Parathyroid adenoma (tissue), 2 donors: ENCODE measurements around the gene YWHAB.
"Not testable (repeated sequence)": the region's sequence is repeated elsewhere in the genome, so short reads cannot be mapped to it uniquely, and the experiment has no call there.

Experiments used
- H2AFZ ChIP-seq: fragments of 300-600 bp; sonication (generic); one replicate; pipeline ENCODE4 v1.7.0; 2017; ENCODE audit warnings: antibody characterized with exemption, mild to moderate bottlenecking
- H3K27ac ChIP-seq: fragments of 300-600 bp; sonication (generic); one replicate; pipeline ENCODE4 v1.7.0; 2017
- H3K27me3 ChIP-seq: fragments of 300-600 bp; sonication (generic); one replicate; pipeline ENCODE4 v1.7.0; 2017; ENCODE audit warnings: low read length; ENCODE audit not compliant: control insufficient read depth, insufficient read depth
- H3K36me3 ChIP-seq: fragments of 300-600 bp; sonication (generic); one replicate; pipeline ENCODE4 v1.7.0; 2017; ENCODE audit warnings: low read length; ENCODE audit not compliant: control insufficient read depth, insufficient read depth
- H3K4me1 ChIP-seq: fragments of 300-600 bp; sonication (generic); one replicate; pipeline ENCODE4 v1.7.0; 2017; ENCODE audit warnings: control low read depth
- H3K4me2 ChIP-seq: fragments of 300-600 bp; sonication (generic); one replicate; pipeline ENCODE4 v1.7.0; 2017; ENCODE audit warnings: low read length
- H3K4me3 ChIP-seq: fragments of 300-600 bp; sonication (generic); one replicate; pipeline ENCODE4 v1.7.0; 2017; ENCODE audit warnings: low read depth, low read length
- H3K79me2 ChIP-seq: fragments of 300-600 bp; sonication (generic); one replicate; pipeline ENCODE4 v1.7.0; 2017; ENCODE audit warnings: control low read depth
- H3K9ac ChIP-seq: fragments of 300-600 bp; sonication (generic); one replicate; pipeline ENCODE4 v1.7.0; 2017; ENCODE audit warnings: mild to moderate bottlenecking
- H3K9me3 ChIP-seq: fragments of 300-600 bp; sonication (generic); one replicate; pipeline ENCODE4 v1.7.0; 2017; ENCODE audit warnings: low read length; ENCODE audit not compliant: control insufficient read depth
- TF ChIP-seq, protein P1 (sequence below): fragments of 300-600 bp; sonication (generic); IDR thresholded peaks from one replicate; pipeline ENCODE4 v1.7.0; 2017; ENCODE audit warnings: antibody characterized with exemption, mild to moderate bottlenecking
- donor health status: primary hyperparathyroidism.

YWHAB gene

DNA sequence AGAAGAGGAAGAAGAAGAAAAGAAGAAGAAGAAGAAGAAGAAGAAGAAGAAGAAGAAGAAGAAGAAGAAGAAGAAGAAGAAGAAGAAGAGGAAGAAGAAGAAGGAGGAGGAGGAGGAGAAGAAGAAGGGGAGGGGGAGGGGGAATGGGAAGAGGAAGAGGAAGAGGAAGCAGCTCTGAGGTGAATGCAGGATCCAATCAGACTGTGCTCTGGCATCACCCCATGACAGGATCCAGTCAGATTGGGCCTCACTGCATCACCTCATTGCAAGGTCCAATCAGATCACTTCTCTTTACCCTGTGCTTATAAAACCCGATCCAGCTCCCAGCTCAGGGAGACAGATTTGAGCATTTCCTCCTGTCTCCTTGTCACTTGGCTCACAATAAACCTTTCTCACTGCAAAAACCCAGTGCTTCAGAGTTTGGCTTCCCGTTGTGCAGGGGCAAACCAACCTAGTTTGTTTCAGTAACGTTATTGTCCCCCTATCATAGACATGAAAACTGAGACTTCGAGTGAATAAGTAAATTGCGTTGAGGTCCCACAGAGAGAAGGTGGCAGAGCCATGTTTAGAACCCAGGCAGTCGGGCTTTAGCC lies 28.6 kb upstream of the YWHAB start:
- TF ChIP-seq, protein P1, sequence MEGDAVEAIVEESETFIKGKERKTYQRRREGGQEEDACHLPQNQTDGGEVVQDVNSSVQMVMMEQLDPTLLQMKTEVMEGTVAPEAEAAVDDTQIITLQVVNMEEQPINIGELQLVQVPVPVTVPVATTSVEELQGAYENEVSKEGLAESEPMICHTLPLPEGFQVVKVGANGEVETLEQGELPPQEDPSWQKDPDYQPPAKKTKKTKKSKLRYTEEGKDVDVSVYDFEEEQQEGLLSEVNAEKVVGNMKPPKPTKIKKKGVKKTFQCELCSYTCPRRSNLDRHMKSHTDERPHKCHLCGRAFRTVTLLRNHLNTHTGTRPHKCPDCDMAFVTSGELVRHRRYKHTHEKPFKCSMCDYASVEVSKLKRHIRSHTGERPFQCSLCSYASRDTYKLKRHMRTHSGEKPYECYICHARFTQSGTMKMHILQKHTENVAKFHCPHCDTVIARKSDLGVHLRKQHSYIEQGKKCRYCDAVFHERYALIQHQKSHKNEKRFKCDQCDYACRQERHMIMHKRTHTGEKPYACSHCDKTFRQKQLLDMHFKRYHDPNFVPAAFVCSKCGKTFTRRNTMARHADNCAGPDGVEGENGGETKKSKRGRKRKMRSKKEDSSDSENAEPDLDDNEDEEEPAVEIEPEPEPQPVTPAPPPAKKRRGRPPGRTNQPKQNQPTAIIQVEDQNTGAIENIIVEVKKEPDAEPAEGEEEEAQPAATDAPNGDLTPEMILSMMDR, result no peak

GRCh38 chr20:44858606-44859360 lies 26.7 kb upstream of the YWHAB start:
- Histone ChIP-seq H3K4me2 (no peak overlapping the region), H3K27ac (no peak overlapping the region), H3K4me3 (no peak overlapping the region), H3K79me2 (no peaks in the 10 kb centered on the region), H2AFZ (no peak overlapping the region), H3K36me3 (no peaks in the 10 kb centered on the region), H3K9ac (no peak overlapping the region), H3K9me3 (no peaks in the 10 kb centered on the region), H3K27me3 (no peaks in the 10 kb centered on the region), H3K4me1 (peaks cover 3% of the 10 kb centered on the region)
- TF ChIP-seq, protein P1, result no peak

More for the DNA sequence above, 28.6 kb upstream of the YWHAB start:
- Histone ChIP-seq H3K9me3 (no peaks in the 10 kb centered on the region), H3K9ac (no peak overlapping the region), H3K79me2 (no peaks in the 10 kb centered on the region), H3K27me3 (no peaks in the 10 kb centered on the region), H2AFZ (no peak overlapping the region), H3K4me2 (no peak overlapping the region), H3K36me3 (no peaks in the 10 kb centered on the region), H3K4me3 (no peak overlapping the region), H3K27ac (no peak overlapping the region), H3K4me1 (peaks cover 3% of the 10 kb centered on the region)

- H2AFZ ChIP-seq, result peak overlapping the region; percentile 56
- H3K9ac ChIP-seq, result no peak overlapping the region
- H3K27me3 ChIP-seq, result no peaks in the 10 kb centered on the region
- no peak overlapping the region for H3K27ac ChIP-seq
- no peaks in the 10 kb centered on the region for H3K36me3 ChIP-seq
- no peak overlapping the region for H3K4me3 ChIP-seq
- H3K79me2 ChIP-seq, result no peaks in the 10 kb centered on the region
- peaks cover 3% of the 10 kb centered on the region for H3K4me1 ChIP-seq
- TF ChIP-seq, protein P1, result no peak
- H3K9me3 ChIP-seq, result no peaks in the 10 kb centered on the region
- H3K4me2 ChIP-seq, result no peak overlapping the region
Observed at GRCh38 chr20:44861531-44862006, 23.9 kb upstream of the YWHAB start.

DNA sequence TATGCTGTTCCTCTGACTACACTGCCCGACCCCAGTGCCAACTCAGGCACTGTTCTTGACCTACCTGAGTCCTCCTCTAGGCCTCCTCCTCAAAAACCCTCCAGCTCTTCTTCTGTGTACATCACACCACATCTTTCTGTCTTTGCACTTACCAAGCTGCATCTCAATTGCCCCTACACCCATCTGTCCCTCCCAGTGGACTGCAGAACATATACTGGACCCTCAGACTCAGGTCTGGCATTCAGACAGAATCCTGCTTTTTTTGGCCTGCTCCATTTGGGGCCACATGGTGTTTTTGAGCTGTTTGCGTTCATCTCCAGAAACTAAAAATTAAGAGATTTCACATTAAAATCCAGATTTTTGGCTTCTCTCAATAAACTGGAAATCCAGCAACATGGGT lies 23.2 kb upstream of the YWHAB start:
- H3K4me2 ChIP-seq, result no peak overlapping the region
- H3K9me3 ChIP-seq, result no peaks in the 10 kb centered on the region
- no peak overlapping the region for H3K9ac ChIP-seq
- H3K4me3 ChIP-seq, result no peak overlapping the region
- no peak overlapping the region for H2AFZ ChIP-seq
- H3K79me2 ChIP-seq, result no peaks in the 10 kb centered on the region
- TF ChIP-seq, protein P1, result no peak
- peaks cover 3% of the 10 kb centered on the region for H3K4me1 ChIP-seq
- no peaks in the 10 kb centered on the region for H3K27me3 ChIP-seq
- no peaks in the 10 kb centered on the region for H3K36me3 ChIP-seq
- H3K27ac ChIP-seq, result no peak overlapping the region

DNA sequence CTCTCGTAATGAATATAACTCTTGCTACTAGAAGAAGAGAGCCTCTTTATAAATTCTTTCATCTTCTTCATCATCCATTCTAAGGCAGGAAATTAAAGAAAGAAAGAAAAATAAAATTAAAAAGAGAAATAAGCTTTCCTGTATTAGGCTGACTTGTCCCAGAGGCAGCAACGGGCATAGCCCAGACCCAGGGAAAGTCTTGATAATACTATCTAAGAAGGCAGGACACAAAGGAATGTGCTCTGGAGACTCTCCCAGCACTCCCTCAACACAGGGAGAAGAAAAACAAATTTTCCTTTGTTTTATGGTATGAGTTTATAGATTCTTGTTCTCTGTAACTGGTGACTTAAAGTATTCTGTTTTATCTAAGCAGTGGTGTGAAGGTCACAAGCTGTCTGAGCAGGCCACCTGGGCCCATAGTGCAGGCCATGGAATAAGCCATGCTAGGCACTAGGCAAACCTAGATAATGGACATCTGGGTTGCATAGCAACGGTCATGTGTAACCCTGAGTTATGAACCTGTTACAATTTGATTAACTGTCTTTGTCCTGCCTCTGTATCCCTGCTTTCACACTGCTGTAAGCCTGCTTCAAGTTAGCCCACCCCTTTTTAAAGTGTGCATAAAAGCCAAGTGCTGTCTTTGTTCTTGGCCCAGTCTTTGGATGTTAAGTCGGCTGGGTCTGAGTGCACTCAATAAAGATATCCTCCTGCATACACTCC lies 22.0 kb upstream of the YWHAB start:
- not testable (repeated sequence) for H2AFZ ChIP-seq, H3K27ac ChIP-seq, H3K9me3 ChIP-seq, H3K27me3 ChIP-seq, H3K4me3 ChIP-seq, H3K9ac ChIP-seq, H3K4me1 ChIP-seq, H3K4me2 ChIP-seq, H3K79me2 ChIP-seq, H3K36me3 ChIP-seq

- not testable (repeated sequence) for H3K4me3 ChIP-seq, H3K9ac ChIP-seq, H3K36me3 ChIP-seq, H3K4me1 ChIP-seq, H3K79me2 ChIP-seq, H3K27ac ChIP-seq, H2AFZ ChIP-seq, H3K4me2 ChIP-seq, H3K9me3 ChIP-seq, H3K27me3 ChIP-seq
Observed at GRCh38 chr20:44864493-44864892, 21.0 kb upstream of the YWHAB start.
